ENCODE results near the gene SLC17A2.
"Not testable (repeated sequence)": the region's sequence is repeated elsewhere in the genome, so short reads cannot be mapped to it uniquely, and the experiment has no call there.

SLC17A2 gene

DNA sequence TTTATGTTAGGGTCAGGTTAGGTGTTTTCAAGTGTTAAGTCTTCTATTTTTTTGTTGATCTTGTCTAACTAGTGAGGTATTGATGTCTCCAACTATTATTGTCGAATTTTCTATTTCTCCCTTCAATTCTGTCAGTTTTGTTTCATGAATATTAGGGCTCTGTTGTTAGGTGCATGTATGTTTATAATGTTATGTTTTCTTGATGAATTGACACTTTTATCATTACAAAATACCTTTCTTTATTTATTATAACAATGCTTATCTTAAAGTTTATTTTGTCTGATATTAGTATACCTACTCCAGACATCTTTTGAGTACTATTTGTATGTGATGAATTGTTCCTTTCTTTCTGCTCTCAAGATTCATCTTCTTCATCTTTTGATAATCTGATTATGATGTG, 19.2 kb upstream of the SLC17A2 start:
- no peaks in the 10 kb centered on the region for H3K27me3 ChIP-seq (ENCODE audit: control insufficient read depth, insufficient read depth, low read length)
- H3K4me3 ChIP-seq (ENCODE audit: low read length): no peak overlapping the region
- no peak overlapping the region for H3K4me2 ChIP-seq (ENCODE audit: low read length)
- H3K36me3 ChIP-seq (ENCODE audit: insufficient read depth, low read length): no peaks in the 10 kb centered on the region
- no peaks in the 10 kb centered on the region for H3K4me1 ChIP-seq (ENCODE audit: control insufficient read depth, insufficient read depth, low read length)
- no peaks in the 10 kb centered on the region for H3K9me3 ChIP-seq (replicated peaks; ENCODE audit: low read length)
- H3K9ac ChIP-seq (ENCODE audit: low read depth, low read length): no peak overlapping the region

DNA sequence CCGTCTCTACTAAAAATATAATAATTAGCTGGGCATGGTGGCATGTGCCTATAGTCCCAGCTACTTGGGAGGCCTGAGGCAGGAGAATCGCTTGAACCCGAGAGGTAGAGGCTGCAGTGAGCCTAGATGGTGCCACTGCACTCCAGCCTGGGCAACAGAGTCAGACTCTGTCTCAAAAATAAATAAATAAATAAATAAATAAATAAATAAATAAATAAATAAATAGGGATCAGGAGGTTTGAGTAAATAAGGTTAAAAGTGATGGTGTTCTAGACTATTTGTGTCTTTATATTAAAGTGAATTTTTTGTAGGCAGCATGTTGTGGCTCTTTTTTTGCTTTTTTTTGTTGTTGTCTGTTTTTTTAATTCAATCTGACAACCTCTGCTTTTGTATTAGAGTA, 17.0 kb upstream of the SLC17A2 start:
- H3K4me2 ChIP-seq (ENCODE audit: low read length); H3K27me3 ChIP-seq (ENCODE audit: control insufficient read depth, insufficient read depth, low read length); H3K4me1 ChIP-seq (ENCODE audit: control insufficient read depth, insufficient read depth, low read length); H3K4me3 ChIP-seq (ENCODE audit: low read length); H3K36me3 ChIP-seq (ENCODE audit: insufficient read depth, low read length); H3K9ac ChIP-seq (ENCODE audit: low read depth, low read length); H3K9me3 ChIP-seq (replicated peaks; ENCODE audit: low read length): not testable (repeated sequence)

- Histone ChIP-seq H3K36me3 (ENCODE audit: insufficient read depth, low read length) (no peaks in the 10 kb centered on the region), H3K4me2 (ENCODE audit: low read length) (no peak overlapping the region), H3K9me3 (replicated peaks; ENCODE audit: low read length) (no peaks in the 10 kb centered on the region), H3K9ac (ENCODE audit: low read depth, low read length) (no peak overlapping the region), H3K4me3 (ENCODE audit: low read length) (no peak overlapping the region), H3K27me3 (ENCODE audit: control insufficient read depth, insufficient read depth, low read length) (no peaks in the 10 kb centered on the region), H3K4me1 (ENCODE audit: control insufficient read depth, insufficient read depth, low read length) (no peaks in the 10 kb centered on the region)
These were observed 16.1 kb upstream of the SLC17A2 start for GRCh38 chr6:25946631-25947030.

- not testable (repeated sequence) for H3K9ac ChIP-seq (ENCODE audit: low read depth, low read length); H3K27me3 ChIP-seq (ENCODE audit: control insufficient read depth, insufficient read depth, low read length); H3K36me3 ChIP-seq (ENCODE audit: insufficient read depth, low read length); H3K4me2 ChIP-seq (ENCODE audit: low read length); H3K4me1 ChIP-seq (ENCODE audit: control insufficient read depth, insufficient read depth, low read length); H3K4me3 ChIP-seq (ENCODE audit: low read length); H3K9me3 ChIP-seq (replicated peaks; ENCODE audit: low read length)
These were observed 15.2 kb upstream of the SLC17A2 start for GRCh38 chr6:25945738-25946137.

GRCh38 chr6:25944688-25945574, 14.4 kb upstream of the SLC17A2 start:
- no peaks in the 10 kb centered on the region for H3K36me3 ChIP-seq (ENCODE audit: insufficient read depth, low read length)

DNA sequence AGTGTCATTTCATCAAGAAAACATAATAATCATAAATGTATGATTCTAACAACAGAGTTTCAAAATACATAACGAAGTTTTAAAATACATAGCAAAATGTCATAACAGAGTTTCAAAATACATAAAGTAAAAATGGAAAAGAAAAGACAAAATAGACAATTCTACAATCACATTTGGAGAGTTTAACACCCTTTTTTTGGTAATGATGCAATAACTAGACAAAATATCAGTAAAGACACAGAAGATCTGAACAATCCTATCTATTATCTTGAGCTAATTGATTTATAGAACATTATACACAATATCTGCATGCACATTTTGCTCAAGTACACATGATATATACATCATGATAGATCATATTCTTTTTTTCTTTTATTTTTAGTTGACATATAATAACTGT, 13.4 kb upstream of the SLC17A2 start:
- Histone ChIP-seq H3K9me3 (replicated peaks; ENCODE audit: low read length) (no peaks in the 10 kb centered on the region), H3K4me2 (ENCODE audit: low read length) (no peak overlapping the region), H3K9ac (ENCODE audit: low read depth, low read length) (no peak overlapping the region), H3K27me3 (ENCODE audit: control insufficient read depth, insufficient read depth, low read length) (no peaks in the 10 kb centered on the region), H3K36me3 (ENCODE audit: insufficient read depth, low read length) (no peaks in the 10 kb centered on the region), H3K4me3 (ENCODE audit: low read length) (no peak overlapping the region), H3K4me1 (ENCODE audit: control insufficient read depth, insufficient read depth, low read length) (no peaks in the 10 kb centered on the region)

More at GRCh38 chr6:25944688-25945574, 14.4 kb upstream of the SLC17A2 start:
- Histone ChIP-seq H3K4me2 (ENCODE audit: low read length) (no peak overlapping the region), H3K4me3 (ENCODE audit: low read length) (no peak overlapping the region), H3K9ac (ENCODE audit: low read depth, low read length) (no peak overlapping the region), H3K9me3 (replicated peaks; ENCODE audit: low read length) (no peaks in the 10 kb centered on the region), H3K27me3 (ENCODE audit: control insufficient read depth, insufficient read depth, low read length) (no peaks in the 10 kb centered on the region), H3K4me1 (ENCODE audit: control insufficient read depth, insufficient read depth, low read length) (no peaks in the 10 kb centered on the region)

DNA sequence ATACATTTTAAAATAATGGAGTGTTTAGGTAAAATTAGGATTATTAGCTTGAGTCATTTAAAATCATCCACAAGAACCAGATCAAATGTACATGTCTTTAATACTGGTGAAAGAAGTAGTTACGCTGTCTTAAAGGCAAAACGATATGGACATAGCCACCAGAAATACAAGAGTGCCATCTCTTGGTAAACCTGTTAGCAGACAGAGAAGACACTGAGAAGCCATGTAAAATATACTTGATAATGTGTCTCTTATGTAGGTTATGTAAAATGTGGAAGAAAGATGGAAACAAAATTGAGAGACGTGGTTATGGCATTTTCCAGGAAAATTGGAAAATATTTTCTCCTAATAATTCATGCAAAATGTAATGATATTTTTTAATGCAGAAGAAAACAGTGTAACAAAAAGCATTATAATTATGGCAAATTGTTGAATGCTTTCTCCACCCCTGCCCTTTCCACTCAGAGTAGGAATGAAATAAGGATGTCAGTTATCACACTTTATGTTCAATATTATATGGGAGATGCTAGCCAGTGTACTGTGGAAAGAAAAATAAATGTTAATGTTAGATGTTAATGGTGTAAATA, 12.2 kb upstream of the SLC17A2 start:
- Histone ChIP-seq H3K9ac (ENCODE audit: low read depth, low read length) (no peak overlapping the region), H3K4me3 (ENCODE audit: low read length) (no peak overlapping the region), H3K9me3 (replicated peaks; ENCODE audit: low read length) (no peaks in the 10 kb centered on the region), H3K4me1 (ENCODE audit: control insufficient read depth, insufficient read depth, low read length) (no peaks in the 10 kb centered on the region), H3K4me2 (ENCODE audit: low read length) (no peak overlapping the region), H3K36me3 (ENCODE audit: insufficient read depth, low read length) (no peaks in the 10 kb centered on the region), H3K27me3 (ENCODE audit: control insufficient read depth, insufficient read depth, low read length) (no peaks in the 10 kb centered on the region)

DNA sequence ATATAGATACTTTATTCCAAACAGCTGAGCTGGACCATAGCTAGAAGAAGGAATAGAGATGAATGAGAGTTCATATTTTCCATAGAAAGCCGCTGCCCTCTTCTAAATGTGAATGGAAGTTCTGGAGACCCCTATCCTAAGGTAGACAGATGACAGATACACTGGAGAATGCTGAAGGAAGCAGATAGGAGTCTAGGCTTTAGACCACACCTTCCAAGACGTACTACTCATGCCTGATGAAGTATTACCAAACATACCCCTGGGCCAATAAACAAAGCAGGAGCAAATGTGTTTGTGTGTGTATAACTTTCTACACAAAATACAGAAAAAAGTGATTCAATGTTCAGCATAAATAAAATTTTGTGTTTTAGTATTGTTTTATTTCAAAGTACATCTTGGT, 9.1 kb upstream of the SLC17A2 start:
- Histone ChIP-seq H3K4me1 (ENCODE audit: control insufficient read depth, insufficient read depth, low read length) (no peaks in the 10 kb centered on the region), H3K36me3 (ENCODE audit: insufficient read depth, low read length) (no peaks in the 10 kb centered on the region), H3K9ac (ENCODE audit: low read depth, low read length) (no peak overlapping the region), H3K4me2 (ENCODE audit: low read length) (no peak overlapping the region), H3K9me3 (replicated peaks; ENCODE audit: low read length) (no peaks in the 10 kb centered on the region), H3K4me3 (ENCODE audit: low read length) (no peak overlapping the region), H3K27me3 (ENCODE audit: control insufficient read depth, insufficient read depth, low read length) (no peaks in the 10 kb centered on the region)

- Histone ChIP-seq H3K4me1 (ENCODE audit: control insufficient read depth, insufficient read depth, low read length) (peaks cover 6% of the 10 kb centered on the region), H3K4me2 (ENCODE audit: low read length) (no peak overlapping the region), H3K27me3 (ENCODE audit: control insufficient read depth, insufficient read depth, low read length) (no peaks in the 10 kb centered on the region), H3K4me3 (ENCODE audit: low read length) (no peak overlapping the region), H3K9me3 (replicated peaks; ENCODE audit: low read length) (no peaks in the 10 kb centered on the region), H3K36me3 (ENCODE audit: insufficient read depth, low read length) (no peaks in the 10 kb centered on the region), H3K9ac (ENCODE audit: low read depth, low read length) (no peak overlapping the region)
These were observed 5.5 kb upstream of the SLC17A2 start for GRCh38 chr6:25935953-25936352.

DNA sequence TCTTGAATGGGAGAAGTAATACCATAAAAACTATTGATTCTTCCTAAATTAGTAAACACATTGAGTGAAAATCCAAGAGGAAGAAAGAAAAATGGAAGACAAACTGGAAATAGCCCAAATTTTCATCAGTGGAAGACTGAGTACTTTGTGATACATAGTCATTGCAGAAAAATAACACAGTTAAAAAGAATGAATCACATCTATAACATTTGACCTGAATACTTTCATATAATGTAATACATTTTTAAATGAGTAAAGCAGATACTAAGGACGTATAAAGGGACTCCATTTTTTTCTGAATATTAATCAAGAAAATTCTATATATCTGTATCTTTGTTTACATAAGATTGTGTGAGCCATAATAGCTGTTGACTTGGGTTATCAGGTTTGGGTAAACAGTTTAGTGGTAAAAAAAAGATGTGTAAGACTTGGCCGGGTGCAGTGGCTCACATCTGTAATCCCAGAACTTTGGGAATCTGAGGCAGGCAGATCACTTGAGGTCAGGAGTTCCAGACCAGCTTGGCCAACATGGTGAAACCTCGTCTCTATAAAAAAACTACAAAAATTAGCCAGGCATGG, 4.3 kb upstream of the SLC17A2 start:
- peaks cover 6% of the 10 kb centered on the region for H3K4me1 ChIP-seq (ENCODE audit: control insufficient read depth, insufficient read depth, low read length)
- H3K4me3 ChIP-seq (ENCODE audit: low read length): no peak overlapping the region
- H3K27me3 ChIP-seq (ENCODE audit: control insufficient read depth, insufficient read depth, low read length): no peaks in the 10 kb centered on the region
- H3K36me3 ChIP-seq (ENCODE audit: insufficient read depth, low read length): no peaks in the 10 kb centered on the region
- no peak overlapping the region for H3K4me2 ChIP-seq (ENCODE audit: low read length)
- H3K9me3 ChIP-seq (replicated peaks; ENCODE audit: low read length): no peaks in the 10 kb centered on the region
- no peak overlapping the region for H3K9ac ChIP-seq (ENCODE audit: low read depth, low read length)

GRCh38 chr6:25934156-25934555, 3.7 kb upstream of the SLC17A2 start:
- Histone ChIP-seq H3K4me1 (ENCODE audit: control insufficient read depth, insufficient read depth, low read length) (peaks cover 6% of the 10 kb centered on the region), H3K27me3 (ENCODE audit: control insufficient read depth, insufficient read depth, low read length) (no peaks in the 10 kb centered on the region), H3K4me2 (ENCODE audit: low read length) (no peak overlapping the region), H3K9ac (ENCODE audit: low read depth, low read length) (no peak overlapping the region), H3K9me3 (replicated peaks; ENCODE audit: low read length) (no peaks in the 10 kb centered on the region), H3K36me3 (ENCODE audit: insufficient read depth, low read length) (no peaks in the 10 kb centered on the region), H3K4me3 (ENCODE audit: low read length) (no peak overlapping the region)

- H3K9ac ChIP-seq (ENCODE audit: low read depth, low read length): no peak overlapping the region
- no peaks in the 10 kb centered on the region for H3K36me3 ChIP-seq (ENCODE audit: insufficient read depth, low read length)
- no peak overlapping the region for H3K4me3 ChIP-seq (ENCODE audit: low read length)
- H3K4me2 ChIP-seq (ENCODE audit: low read length): no peak overlapping the region
- H3K9me3 ChIP-seq (replicated peaks; ENCODE audit: low read length): no peaks in the 10 kb centered on the region
- H3K27me3 ChIP-seq (ENCODE audit: control insufficient read depth, insufficient read depth, low read length): no peaks in the 10 kb centered on the region
- peaks cover 6% of the 10 kb centered on the region for H3K4me1 ChIP-seq (ENCODE audit: control insufficient read depth, insufficient read depth, low read length)
These were observed 869 bp upstream of the SLC17A2 start for GRCh38 chr6:25931411-25931709.

Measured in skeletal muscle satellite cell (primary cell).